Stimulated activated CD4-positive, alpha-beta T cell treated with anti-CD3 and anti-CD28 coated beads, Interleukin-15, amount 100 ng/mL, for 24 hours (primary cell): ENCODE measurements around the gene PLEKHF1.

Source experiments
- DNase-seq: peaks from one replicate; pipeline ENCODE4 v3.0.0-alpha.2; 2020

Gene PLEKHF1

DNA sequence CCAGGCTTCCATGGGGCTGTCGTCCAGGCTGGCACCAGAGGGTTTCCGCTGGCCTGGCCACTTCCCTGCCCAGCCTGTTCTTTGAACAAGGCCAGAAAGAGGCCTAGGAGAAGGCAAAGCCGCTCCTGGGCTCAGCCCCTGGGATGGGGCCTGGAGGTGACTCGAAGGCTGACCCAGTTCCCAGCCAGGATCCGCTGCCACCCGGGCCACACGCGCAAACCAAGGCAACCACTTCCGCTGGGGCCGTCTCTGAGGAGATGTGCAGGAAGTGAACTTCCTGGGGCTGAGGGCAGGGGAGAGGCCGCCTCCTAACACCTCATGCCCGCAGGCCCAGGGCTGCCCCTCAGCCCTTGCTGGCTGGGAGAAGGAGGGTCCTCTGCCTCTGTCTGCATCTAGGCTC, 15.2 kb downstream of the PLEKHF1 start:
- peak; percentile 90 for DNase-seq

DNA sequence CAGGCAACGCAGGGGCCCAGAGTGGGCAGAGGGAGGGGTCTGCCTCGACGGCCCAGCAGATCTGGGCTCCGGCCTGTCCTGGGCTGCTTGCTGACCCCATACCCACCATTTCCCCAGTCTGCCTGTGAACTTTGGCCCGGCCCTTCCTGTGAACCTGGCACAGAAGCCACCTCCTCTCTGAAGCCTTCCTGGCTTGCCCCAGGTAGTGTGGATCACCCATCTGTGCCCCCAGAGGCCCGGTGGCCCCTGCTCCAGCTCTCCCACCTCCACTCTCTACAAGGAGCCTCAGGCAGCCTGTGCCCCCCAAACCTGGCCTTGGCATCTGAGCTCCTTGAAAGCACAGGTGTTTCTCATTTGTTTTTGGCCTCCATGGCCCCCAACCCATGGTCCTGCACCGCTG, 15.7 kb downstream of the PLEKHF1 start:
- no peak for DNase-seq

DNA sequence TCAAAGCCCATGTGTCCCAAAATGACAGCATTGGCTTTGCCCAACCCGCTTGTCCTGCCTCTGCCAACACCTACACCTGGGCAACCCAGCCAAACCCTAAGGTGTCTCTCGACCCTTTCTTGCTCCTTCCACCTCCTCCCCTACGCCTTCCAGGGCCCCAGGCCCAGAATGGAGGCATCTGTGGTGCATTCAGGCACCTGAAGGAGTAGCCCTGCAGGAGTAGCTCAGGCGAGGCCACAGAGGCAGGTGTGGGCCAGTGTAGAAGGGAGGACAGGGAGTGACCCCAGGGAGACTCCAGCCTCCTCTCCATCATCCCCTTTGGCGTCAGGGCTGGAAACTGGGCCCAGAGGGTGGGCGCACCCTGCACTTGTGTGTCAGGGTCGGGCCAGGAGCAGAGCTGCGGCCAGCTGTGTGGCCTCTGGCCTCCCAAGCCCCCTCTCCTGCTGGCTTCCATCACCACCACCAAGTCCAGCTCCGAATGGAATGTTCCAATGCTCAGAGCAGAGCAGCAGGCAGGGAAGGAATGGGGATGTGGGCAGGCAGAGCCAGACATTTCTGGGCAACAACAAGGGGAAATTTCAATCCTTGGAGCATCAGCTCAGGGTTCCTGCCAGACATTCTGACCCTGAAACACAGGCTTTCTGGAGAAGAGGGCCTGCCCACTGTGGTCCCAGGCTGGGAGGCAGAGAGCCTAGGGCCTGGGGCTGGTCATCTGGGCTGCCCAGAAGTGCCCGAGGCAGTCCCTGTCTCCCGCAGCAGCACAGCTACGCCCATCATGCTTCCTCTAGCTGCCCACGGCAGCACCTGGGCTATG, 16.4 kb downstream of the PLEKHF1 start:
- DNase-seq: no peak

DNA sequence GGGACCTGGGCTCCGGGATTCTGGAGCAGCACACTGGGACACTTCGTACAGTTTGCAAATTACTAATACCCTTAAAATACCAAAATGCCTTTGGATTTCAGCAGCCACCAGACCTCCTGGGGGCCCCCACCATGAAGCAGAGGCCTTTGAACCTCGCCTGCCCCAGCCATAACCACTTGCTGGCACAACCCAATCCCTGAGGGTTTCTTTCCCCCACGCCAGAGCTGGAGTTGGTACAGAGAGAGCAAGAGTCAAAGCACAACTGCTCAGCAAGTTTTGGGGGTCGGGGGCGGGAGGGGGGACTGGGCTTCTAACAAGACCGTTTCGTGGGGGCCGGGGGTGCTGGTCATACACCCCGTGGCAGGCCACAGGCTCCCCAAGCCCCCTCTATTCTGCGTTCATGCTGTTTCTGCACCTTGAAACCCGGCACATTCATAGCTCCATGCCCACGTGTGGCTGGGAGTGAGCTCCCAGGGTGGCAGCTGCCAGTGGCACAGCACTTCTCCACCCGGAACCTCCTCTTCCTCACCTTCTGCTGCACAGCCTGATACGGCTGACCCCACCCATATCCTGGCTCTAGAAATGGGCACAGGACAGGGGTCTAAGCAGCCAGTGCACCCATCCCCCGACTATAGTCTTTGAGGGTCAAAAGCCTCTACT, 17.1 kb downstream of the PLEKHF1 start:
- DNase-seq: no peak

DNA sequence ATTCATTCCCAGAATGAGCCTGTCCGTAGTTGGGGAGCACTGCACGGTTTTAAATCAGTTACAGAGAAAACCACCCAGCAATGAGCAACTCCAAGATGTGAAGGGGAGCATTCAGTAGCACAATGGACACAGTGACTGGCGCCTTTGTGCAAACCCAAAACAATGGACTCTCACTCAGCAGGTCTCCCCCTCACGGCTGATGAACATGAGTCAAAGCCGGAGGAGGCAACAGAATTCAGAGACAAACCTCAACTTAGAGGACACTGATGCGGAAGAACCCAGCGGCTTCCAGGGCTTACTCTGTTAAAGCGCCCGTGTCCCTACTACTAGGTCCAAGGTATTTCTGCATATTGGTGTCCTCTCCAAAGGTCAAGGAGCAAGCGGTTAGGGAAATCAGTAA, 17.7 kb downstream of the PLEKHF1 start:
- DNase-seq: no peak

DNA sequence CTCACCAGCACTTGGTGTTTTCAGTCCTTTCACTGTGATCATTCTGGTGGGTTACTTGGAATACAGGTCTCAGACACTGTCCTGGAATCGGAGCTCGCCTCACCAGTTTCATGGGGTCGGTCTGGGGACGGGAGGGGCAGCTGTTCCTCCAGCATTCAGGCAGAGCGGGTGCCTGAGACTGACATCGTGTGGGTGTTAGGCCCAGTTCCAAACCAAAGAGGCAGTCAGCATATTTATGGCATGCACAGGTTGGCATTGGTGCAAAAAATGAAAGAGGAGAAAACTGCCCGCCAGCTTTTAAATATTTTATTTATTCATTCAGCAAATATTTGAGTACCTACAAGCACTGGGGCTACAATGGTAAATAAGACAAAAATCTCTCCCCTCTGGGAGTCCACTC, 20.1 kb downstream of the PLEKHF1 start:
- DNase-seq: no peak

DNA sequence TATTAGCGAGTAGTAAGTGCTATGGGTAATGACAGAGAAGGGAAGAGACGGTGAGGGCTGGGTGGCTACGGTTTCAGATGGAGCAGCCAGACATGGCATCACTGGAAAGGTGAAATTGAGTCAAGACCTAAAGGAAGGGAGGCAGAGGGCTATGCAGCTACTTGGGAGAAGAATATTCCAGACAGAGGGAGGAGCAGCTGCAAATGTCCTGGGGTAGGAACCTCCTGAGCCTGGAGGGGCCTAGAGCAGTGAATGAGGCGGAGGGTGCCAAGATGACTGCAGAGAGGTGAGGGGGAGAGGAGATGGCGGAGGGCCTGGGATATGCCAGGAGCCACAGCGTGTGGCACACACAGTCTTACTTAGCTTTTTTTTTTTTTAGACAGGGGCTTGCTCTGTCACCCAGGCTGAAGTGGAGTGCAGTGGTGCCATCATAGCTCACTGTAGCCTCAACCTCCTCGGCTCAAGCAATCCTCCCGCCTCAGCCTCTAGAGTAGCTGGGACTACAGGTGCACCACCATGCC, 21.1 kb downstream of the PLEKHF1 start:
- no peak for DNase-seq

DNA sequence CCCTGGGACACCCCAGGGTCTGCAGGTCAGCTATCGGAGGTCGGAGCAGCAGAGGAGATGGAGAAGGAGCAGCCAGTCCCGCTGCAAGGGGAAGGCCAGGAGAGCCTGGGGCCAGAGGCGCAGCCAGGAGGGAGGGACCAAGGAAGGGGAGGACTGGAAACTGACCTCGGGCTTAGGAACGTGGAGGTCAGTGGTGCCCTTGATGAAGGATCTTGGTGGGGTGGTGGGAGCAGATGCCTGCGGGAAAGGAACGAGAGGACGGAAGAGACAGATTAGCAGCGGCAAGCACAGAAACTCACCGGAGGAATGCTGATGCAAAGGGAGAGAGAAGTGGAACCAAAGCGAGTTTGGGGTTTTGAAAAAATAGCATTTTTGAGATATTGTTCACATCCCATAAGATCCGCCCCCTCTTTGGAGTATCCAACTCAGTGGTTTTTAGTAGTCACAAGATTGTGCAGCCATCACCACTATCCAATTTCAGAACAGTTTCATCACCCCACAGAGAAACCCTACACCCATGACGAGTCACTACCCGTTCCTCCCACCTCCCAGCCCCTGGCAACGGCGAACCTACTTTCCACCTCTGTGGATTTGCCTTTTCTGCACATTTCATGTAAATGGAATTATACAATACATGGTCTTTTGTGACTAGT, 22.1 kb downstream of the PLEKHF1 start:
- peak; percentile 77 for DNase-seq

DNA sequence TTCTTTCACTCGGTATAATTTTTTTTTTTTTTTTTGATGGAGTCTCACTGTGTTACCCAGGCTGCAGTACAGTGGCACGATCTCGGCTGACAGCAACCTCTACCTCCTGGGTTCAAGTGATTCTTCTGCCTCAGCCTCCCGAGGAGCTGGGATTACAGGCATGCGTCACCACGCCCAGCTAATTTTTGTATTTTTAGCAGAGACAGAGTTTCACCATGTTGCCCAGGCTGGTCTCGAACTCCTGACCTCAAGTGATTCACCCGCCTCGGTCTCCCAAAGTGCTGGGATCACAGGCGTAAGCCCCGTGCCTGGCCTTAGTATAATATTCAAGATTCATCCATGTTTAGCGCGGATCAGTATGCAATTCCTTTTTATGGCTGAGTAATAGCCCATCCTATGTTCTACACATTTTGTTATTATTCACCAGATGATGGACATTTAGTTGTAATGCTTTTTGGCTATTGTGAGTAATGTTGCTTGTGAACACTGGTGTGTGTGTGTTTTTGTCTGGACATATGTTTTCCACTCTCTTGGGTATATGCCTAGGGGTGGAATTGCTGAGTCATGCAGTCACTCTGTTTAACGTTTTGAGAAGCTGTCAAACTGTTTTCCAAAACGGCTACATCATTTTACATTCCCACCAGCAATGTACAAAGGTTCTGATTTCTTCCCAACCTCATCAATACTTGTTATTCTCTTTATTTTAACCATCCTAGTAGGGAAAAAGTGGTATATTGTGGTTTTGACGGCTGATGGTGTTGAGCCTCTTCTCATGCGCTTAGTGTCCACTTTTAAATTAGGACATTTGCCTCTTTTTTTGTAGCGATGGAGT, 22.9 kb downstream of the PLEKHF1 start:
- no peak for DNase-seq

DNA sequence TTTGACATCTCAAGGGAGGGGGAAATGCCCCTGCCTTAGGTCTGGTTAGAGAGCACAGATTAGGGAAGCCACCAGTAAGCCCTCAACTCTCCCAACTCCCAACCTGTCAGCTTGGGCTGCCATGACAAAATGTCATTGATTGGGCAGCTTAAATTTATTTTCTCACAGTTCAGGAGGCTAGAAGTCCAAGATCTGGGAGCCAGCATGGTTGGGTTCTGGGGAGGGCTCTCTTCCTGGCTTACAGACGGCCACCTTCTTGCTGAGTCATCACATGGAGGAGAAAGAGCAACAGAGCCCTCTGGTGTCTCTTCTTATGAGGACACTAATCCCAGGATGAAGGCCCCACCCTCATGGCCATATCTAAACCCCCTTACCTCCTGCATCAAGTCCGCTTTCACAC, 25.6 kb downstream of the PLEKHF1 start:
- peak; percentile 67 for DNase-seq

DNA sequence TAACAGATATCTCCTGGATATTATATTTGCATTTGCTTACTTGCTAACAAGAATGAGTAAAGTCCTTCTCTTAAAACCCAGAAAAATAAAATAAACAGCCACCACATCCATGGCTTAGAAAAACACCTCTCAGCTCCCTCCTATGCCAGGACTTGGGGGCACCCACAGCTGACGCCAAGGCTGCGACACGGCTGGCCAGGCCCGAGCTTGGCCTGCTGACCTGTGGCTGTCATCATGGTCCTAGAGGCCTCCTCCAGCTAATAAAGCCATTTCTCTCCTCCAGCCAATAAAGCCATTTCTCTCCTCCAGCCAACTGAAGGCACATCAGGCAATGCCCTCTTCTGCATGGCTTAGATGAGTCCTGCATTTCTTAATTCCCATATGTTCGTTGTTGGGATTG, 28.9 kb downstream of the PLEKHF1 start:
- no peak for DNase-seq

DNA sequence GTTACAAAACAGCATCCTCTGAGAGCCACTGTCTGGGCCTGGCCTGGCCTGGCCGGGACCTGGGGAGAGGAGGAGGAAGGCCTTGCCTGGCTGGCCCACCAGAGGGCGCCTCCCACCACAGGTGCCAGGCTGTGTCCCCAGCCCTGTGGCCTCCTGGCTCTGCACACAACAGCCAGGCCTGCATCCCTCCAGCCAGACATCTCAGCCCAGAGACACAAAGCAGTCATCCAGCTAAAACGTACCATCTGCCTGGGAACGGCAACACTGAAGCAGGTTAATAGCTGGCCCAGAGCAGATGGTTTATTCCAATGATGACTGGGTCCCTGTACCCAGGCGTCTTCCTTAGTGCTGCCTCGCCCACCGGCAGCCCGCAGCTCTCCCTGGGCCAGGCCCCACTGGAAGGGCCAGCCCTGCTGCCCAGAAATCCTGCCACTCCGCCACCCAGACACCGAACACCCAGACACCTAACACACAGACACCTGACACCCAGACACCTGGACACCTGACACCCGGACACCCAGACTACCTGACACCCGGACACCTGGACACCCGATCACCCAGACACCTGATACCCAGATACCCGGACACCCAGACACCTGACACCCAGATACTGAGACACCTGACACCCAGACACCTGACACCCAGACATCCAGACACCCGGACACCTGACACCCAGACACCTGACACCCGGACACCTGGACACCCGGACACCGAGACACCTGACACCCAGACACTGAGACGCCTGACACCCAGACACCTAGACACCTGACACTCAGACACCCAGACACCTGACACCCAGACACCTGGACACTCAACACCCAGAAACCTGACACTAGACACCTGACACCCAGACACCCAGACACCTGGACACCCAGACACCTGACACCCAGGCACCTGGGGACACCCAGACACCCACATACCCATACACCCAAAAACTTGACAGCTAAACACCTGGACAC, 29.7 kb downstream of the PLEKHF1 start:
- DNase-seq: peak; percentile 89

DNA sequence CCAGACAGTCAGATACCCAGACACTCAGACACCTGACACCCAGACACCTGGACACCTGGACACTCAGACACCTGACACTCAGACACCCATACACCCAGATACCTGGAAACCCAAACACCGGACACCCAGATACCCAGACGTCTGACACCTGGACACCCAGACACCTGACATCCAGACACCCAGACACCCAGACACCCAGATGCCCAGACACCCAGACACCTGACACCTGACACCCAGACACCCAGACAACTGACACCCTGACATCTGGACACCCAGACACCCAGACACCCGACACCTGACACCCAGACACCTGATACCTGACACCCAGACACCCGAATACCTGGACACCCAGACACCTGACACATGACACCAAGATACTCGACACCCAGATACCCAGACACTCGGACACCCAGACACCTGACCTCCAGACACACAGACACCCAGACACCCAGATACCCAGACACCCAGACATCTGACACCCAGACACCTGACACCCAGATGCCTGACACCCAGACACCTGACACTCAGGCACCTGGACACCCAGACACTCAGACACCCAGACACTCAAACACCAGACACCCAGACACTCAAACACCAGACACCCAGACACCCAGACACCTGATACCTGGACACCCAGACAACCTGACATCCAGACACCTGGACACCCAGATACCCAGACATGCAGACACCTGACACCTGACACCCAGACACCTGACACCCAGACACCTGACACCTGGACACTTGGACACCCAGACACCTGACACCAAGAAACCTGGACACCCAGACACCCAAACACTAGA, 30.7 kb downstream of the PLEKHF1 start:
- no peak for DNase-seq

DNA sequence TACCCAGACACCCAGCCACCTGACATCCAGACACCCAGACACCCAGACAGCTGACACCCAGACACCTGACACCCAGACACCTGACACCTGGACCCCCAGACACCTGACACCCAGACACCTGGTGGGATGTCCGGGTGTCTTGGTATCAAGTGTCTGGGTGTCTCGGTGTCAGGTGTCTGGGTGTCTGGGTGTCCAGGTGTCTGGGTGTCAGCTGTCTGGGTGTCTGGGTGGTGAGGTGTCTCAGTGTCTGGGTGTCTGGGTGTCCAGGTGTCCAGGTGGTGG, 31.2 kb downstream of the PLEKHF1 start:
- DNase-seq: no peak

DNA sequence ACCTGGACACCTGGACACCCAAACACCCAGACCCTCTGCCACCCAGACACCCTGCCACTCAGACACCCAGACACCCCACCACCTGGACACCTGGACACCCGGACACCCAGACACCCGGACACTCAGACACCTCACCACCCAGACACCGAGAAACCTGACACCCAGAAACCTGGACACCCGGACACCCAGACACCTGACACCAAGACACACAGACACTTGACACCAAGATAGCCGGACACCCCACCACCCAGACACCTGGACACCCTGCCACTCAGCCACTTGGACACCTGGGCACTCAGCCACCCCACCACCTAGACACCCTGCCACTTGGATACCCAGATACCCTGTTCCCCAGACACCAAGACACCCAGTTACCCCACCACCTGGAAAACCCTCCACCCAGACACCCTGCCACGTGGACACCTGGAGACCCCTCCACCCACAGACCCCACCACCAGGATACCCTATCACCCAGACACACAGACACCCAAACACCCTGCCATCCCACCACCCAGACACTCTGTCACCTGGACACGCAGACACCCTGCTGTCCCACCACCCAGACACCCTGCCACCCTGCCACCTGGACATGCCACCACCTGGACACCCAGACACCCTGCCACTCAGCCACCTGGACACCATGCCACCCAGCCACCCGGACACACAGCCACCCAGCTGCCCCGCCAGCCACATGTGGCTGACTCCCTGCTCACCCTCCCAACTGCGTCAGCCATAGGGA, 32.4 kb downstream of the PLEKHF1 start:
- DNase-seq: no peak

DNA sequence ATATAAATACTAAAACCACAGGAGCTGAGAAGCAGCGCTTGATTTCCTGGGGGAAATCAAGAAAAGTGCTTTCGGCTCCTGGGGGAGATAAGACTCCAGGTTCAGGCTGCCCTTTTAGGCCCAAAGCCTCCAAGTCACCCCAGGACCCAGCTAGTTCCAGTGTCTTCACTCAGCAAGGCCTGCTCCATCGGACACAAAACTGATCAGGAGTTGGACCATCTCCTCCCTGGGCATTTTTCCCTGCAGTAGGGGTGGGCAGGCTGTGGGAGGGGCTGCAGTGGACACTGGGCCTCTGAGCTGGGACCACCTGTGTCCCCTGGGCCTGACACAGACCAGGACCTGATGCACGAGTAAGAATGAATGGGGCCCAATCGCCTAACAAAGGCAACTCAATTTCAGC, 34.6 kb downstream of the PLEKHF1 start:
- no peak for DNase-seq

DNA sequence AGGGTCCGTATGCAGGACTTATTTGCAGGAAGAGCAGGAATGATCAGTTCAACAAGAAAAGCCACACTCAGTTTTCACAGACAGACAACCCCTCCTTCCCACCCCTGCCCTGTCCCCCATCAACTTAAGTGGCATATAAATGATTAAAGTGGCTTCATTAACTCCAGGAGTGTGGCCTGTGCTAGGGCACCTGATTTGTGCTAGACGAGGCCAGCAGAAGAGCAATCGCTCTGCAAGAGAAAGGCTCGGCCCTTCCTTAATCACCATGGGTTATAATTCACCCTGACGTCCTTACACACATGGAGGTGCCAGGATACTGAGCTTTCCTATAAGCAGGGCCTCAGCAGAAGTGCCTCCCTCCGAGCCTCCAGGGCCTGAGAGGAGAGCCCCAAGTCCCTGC, 35.2 kb downstream of the PLEKHF1 start:
- no peak for DNase-seq

DNA sequence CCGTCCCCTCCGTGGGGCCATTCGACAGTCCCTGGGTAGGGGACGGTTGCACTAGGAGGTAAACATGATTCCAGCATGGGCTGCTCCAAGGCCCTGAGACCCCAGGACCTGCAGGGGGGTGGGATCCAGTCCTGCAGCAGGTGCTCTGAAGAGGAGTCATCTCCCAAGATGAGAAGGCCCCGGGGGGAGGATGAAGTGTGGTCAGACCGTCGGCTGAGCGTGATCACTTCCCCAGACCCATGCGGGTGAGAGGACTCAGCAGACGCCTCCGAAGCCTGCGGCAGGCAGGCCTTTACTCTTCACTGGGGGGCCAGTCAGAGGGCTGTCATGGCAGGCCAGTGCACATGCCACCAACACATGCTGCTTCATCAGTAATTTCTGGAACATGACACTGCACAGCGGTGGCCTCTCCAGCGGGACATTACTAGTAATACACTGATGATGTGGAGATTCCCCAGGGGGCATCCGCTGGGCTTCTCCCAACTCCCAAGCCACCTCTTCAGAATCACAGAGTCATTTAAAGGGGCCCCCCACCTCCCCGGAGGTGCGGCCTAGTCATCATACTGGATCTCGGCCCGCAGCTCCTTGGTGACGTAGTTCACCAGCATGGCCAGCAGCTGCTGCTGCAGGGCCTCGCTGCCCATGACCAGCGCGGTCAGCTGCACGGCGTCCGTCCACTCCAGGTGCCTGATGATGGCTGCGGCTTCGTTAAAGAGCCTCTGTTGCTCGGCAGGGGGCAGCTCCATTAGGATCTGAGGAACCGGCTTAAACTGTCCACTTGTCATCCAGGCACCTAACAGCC, 37.1 kb downstream of the PLEKHF1 start:
- no peak for DNase-seq

DNA sequence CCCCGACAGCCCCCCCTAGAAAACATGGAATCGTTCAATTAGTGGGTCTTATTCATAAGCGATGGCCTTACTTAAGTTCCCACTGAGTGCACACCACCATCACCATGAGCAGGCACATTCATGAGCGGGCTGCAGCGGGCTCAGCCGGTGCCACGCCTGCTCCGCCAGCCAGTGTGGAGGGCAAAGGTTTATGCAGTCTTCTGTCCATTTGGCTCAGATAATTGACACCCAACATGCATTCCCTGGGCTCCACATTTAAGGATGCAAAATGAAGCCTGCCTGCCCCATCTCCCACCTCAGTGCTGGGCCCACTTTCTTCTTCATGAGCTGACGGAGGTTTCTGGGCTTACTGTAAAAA, 37.7 kb downstream of the PLEKHF1 start:
- no peak for DNase-seq
